AG09309 (cell line): Measurements from ENCODE around the gene ETFRF1.

Experiments used
- DNase-seq: peaks from one replicate; pipeline ENCODE4 v3.0.0-alpha.2; 2010; ENCODE audit warnings: low read depth
- H3K4me3 ChIP-seq: 2 replicates; pipeline ENCODE4 v1.5.1; 2011; ENCODE audit warnings: mild to moderate bottlenecking, low read depth, low read length, moderate library complexity; ENCODE audit not compliant: control insufficient read depth
- CTCF ChIP-seq: IDR thresholded peaks from 2 replicates; pipeline ENCODE4 v1.5.1; 2011; ENCODE audit warnings: mild to moderate bottlenecking, low read depth, low read length, inconsistent platforms; ENCODE audit not compliant: insufficient read depth, control insufficient read depth; ENCODE audit errors: missing control alignments

Gene ETFRF1

GRCh38 chr12:25250744-25251730 is 56.0 kb downstream of the ETFRF1 start, which contains the start of gene KRAS:
Gene KRAS, minus strand, starts transcription at chr12:25250929.
- peak within 1 kb of the TSS; percentile 92 for H3K4me3 ChIP-seq
- peak; percentile 93 for DNase-seq
- no peak for TF ChIP-seq CTCF

GRCh38 chr12:25251769-25252168 is 56.7 kb downstream of the ETFRF1 start:
- peak overlapping the region; percentile 92 for H3K4me3 ChIP-seq
- no peak for DNase-seq
- no peak for TF ChIP-seq CTCF

- DNase-seq, result no peak
- TF ChIP-seq CTCF, result no peak
- H3K4me3 ChIP-seq, result no peak overlapping the region
These were observed 57.9 kb downstream of the ETFRF1 start for GRCh38 chr12:25252946-25253345.

- DNase-seq, result no peak
- H3K4me3 ChIP-seq, result no peak overlapping the region
These were observed 58.5 kb downstream of the ETFRF1 start for GRCh38 chr12:25253371-25254068.

GRCh38 chr12:25254271-25254880 is 59.3 kb downstream of the ETFRF1 start:
- no peak for TF ChIP-seq CTCF
- DNase-seq, result no peak
- H3K4me3 ChIP-seq, result no peak overlapping the region

More at GRCh38 chr12:25253371-25254068, 58.5 kb downstream of the ETFRF1 start:
- no peak for TF ChIP-seq CTCF
